HG03520 (cell line): ENCODE measurements around the gene RPL7L1.
"Not testable (repeated sequence)": the region's sequence is repeated elsewhere in the genome, so short reads cannot be mapped to it uniquely, and the experiment has no call there.

Source experiments
- ATAC-seq: cut with Tn5 transposase; IDR thresholded peaks from one replicate; pipeline ENCODE4 v1.9.1; 2021; ENCODE audit warnings: mild to moderate bottlenecking, moderate library complexity; ENCODE audit not compliant: unreplicated experiment

The RPL7L1 gene

DNA sequence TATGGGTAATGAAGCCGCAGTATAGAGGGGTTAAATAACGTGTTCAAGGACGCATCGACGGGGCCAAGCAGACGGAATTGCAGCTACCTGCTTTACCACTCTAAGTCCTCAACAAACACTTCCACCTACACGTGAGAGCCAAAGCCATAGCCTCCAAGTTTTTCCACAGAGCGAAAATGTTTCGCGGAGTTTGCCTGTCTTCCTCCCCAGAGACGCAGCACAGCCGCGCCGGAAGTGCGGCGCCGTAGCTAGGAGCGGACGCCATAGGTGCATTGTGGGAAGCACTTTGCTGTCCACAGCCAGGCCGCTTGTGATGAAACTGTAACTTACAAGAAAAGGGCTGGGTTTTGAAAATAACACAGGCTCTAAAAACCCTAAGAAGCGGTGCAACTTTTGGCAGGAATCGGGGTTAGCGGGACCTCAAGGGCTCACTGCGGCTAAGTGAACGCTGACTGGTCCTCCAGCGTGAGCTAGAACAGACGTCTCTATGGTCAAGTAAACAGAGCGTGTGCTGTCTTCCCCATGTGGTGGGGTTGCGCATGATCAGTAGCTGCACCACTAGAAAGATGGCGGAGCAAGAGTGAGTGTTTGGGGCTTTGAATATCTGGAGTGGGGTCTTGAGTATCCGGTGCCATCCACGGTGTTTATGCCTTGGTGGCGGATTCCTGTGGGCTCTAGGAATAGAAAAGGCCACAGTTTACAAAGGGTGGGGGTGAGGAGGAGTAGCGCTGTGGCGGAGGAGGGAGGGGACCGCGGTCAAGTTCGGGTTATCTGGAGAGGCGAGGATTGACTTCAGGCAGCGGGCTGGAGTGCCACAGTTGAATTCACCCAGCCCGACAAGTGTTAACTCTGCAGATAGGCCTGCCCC, at the start of gene RPL7L1:
TSS of gene RPL7L1 (plus strand) at position 245 of the 868 bp plus-strand sequence. CDS start at position 540, 295 bp downstream.
- ATAC-seq, result peak; percentile 86

DNA sequence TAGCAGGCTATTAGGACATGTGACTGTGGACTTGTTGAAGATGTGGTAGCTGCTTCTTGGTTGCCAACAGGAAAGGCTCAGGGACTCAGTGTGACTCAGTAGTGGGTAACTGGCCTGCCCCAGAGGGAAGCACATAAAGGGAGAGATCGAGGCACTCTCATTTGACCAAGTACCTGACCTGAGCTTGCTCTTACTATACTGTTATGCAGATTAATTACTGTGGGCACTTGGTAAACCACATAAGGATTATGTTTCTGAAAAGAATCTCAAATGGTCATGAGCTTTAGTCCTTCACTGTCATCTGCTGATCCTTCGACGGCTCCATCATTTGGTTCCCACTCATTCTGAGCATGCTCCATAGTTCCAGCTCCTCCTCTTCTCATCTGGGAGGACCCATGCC, 48.2 kb upstream of the RPL7L1 start:
- no peak for ATAC-seq

GRCh38 chr6:42834056-42834455, 45.4 kb upstream of the RPL7L1 start:
- ATAC-seq, result no peak

GRCh38 chr6:42841844-42842584, 37.4 kb upstream of the RPL7L1 start:
- no peak for ATAC-seq

DNA sequence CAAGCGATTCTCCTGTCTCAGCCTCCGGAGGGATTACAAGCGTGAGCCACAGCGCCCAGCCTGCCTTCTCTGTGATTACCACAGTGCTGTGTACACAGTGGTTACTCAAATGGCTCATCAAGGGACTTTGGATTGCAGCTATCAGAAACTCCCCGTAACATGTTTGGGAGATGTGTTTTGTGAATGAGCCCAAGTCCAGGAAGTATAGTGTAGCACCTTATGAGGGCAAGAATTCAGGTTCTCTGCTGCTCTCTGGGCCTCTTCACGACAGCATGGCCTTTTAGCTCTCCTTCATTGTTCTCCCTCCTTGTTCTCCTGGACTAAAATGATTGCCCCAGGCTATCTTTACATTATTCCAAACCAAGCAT, 34.1 kb upstream of the RPL7L1 start:
- ATAC-seq, result no peak

- no peak for ATAC-seq
These were observed 32.9 kb upstream of the RPL7L1 start for GRCh38 chr6:42846505-42846904.

GRCh38 chr6:42848700-42849099, 30.7 kb upstream of the RPL7L1 start:
- no peak for ATAC-seq

GRCh38 chr6:42851599-42851998, 27.8 kb upstream of the RPL7L1 start:
- ATAC-seq, result no peak

- ATAC-seq, result no peak
These were observed 19.4 kb upstream of the RPL7L1 start for GRCh38 chr6:42860036-42860435.

DNA sequence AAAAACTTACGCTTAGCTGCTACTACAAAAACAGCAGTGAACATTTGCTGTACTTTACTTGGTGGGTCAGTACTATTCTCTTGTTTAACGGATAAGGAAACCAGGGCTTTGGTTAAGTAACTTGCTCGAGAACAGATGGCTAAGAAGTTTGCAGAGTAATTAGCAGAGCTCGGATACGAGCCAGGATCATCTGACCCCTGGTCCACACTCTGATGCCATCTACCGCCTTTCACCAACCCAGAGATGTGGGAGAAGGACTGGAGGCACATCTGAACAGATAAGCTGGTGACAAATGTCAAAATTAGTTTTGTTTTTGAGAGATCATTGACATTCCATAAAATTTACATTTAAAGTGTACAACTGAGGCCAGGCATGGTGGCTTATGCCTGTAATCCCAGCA, 18.9 kb upstream of the RPL7L1 start:
- ATAC-seq, result no peak

- no peak for ATAC-seq
These were observed 14.8 kb upstream of the RPL7L1 start for GRCh38 chr6:42864602-42865001.

DNA sequence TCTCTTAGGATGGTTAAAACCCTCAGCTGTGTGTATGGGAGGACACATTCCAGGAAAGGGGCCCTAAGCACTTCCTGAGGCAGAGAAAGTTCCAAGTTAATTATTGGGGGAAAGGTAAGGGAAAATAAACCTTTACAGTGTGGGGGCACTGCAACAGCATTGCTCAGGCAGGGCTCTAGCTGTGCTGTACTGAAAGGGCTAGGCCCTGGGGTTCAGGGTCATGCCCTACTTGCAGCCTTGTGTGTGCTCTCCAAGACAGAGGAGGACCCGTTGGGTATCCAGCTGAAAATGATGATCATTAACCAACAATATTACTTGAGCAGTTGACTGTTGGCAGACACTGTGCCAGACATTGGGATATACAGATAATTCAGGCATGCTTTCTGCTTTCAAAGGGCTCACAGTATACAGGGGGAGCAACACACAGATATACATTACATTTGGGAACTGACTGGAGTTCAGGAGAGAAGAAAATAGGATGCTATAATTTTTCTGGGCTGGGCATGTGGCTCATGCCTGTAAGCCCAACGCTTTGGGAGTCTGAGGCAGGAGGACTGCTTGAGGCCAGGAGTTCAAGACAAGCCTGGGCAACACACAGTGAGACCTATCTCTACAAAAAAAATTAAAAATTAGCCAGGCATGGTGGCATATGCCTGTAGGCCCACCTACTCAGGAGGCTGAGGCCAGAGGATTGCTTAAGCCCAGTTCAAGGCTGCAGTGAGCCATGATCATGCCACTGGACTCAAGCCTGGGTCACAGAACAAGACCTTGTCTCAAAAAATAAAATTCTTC, 9.1 kb upstream of the RPL7L1 start:
- no peak for ATAC-seq

DNA sequence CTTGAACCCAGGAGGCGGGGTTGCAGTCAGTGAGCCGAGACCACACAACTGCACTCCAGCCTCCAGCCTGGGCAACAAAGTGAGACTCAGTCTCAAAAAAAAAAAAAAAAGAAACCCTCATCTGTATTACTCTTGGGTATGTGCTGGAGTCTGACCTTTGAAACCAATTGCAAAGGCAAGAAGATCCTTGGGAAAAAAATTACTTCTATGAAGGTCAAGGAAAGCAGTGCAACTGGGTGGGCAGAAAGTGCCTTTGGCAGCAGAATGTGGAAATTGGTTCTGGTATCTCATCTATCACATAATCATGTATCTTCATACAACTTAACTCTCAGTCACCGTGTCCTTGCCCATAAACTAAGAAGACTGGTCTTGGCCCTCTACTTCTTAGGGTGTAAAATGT, 7.7 kb upstream of the RPL7L1 start:
- ATAC-seq, result no peak

- no peak for ATAC-seq
These were observed 6.1 kb upstream of the RPL7L1 start for GRCh38 chr6:42873313-42873712.

DNA sequence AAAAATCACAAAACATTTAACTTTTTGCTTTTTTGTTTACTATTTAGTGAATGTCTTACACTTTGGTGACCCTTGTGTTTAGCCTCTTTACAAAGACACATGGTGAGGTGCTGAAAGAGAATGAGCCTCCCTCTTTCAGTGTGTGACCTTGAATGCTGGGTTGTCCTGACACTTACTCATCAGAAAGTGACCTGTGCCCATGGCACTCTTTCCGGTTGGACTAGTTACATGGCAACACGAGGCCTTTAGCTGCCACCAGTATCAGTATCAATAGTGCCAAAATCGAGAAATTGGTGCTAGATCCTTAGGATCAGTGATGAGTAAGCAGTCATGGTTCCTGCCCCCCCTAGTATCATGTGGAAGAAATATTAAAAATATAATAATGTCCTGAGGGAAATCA, 1.7 kb upstream of the RPL7L1 start:
- no peak for ATAC-seq

DNA sequence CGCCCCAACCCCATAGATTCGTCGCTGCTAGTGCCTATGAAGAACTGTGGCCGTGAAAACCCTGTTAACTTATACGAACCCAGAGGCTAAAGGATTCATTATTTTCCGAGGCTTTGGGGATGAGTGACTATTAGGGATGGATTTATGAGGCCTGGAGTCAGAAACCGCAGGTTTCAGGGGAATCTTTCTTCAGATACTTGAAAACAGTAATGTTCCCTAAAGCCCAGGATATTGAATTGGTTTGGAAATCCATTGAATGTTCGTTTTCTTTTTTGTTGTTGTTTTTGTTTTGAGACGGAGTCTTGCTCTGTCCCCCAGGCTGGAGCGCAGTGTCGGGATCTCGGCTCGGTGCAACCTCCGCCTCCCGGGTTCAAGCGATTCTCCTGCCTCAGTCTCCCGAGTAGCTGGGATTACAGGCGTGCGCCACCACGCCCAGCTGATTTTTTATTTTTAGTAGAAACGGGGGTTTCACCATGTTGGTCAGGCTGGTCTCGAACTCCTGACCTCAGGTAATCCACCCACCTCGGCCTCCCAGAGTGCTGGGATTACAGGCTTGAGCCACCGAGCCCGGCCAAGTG, 913 bp downstream of the RPL7L1 start:
- not testable (repeated sequence) for ATAC-seq

GRCh38 chr6:42880871-42881270, 1.5 kb downstream of the RPL7L1 start:
- ATAC-seq, result not testable (repeated sequence)

DNA sequence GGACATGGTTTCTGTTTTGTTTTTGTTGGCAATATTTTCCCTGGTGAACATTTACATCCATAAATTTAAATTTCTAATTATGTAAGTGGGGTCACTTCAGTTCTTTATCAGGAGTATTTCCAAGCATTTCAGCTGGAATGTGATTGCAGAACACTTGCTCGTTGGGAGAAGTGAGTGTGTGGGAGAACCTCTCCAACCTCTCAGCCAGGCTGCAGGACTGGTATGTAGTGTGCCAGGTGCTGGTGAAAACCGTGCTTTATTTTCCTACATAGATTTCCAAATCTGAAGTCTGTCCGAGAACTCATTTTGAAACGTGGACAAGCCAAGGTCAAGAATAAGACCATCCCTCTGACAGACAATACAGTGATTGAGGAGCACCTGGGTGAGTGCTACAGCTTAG, 6.3 kb downstream of the RPL7L1 start:
- no peak for ATAC-seq

DNA sequence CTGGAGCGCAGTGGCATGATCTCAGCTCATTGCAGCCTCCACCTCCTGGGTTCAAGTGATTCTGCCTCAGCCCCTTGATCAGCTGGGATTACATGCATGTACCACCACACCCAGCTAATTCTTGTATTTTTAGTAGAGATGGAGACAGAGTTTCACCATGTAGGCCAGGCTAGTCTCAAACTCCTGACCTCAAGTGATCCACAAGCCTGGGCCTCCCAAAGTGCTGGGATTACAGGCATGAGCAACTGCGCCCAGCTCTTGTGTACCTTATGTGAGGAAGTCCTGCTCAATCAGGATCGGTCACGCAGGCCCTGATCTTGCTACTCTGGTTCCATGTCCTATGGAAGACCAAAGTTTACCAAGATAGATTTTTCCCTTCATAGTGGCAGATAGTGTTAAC, 8.8 kb downstream of the RPL7L1 start:
- not testable (repeated sequence) for ATAC-seq

- no peak for ATAC-seq
These were observed 10.4 kb downstream of the RPL7L1 start for GRCh38 chr6:42889815-42890214.
